NCI-H146 treated with DMSO at 0.1 percent for 48 hours (cell line): ENCODE data around the gene TRIB2.
A peak's percentile ranks its signal among the peaks of the same experiment; 100 is the strongest.
"Not testable (repeated sequence)": the region's sequence is repeated elsewhere in the genome, so short reads cannot be mapped to it uniquely, and the experiment has no call there.

Source experiments
- DNase-seq: peaks from one replicate; lab custom pipeline; 2025; ENCODE audit not compliant: unreplicated experiment; lab: John Stamatoyannopoulos, UW

The TRIB2 gene

GRCh38 chr2:12716282-12717190, at the start of gene TRIB2:
TSS of gene TRIB2 (plus strand) at chr2:12716936. CDS start at chr2:12718308, 1,372 bp downstream.
- peak; percentile 8 for DNase-seq

- DNase-seq: no peak
Observed at GRCh38 chr2:12669036-12669435, 47.7 kb upstream of the TRIB2 start.

GRCh38 chr2:12672711-12673315, 43.9 kb upstream of the TRIB2 start:
- no peak for DNase-seq

GRCh38 chr2:12674644-12675328, 42.0 kb upstream of the TRIB2 start:
- no peak for DNase-seq

GRCh38 chr2:12675352-12675795, 41.4 kb upstream of the TRIB2 start:
- DNase-seq: no peak

- no peak for DNase-seq
Observed at GRCh38 chr2:12675801-12676200, 40.9 kb upstream of the TRIB2 start.

GRCh38 chr2:12676771-12677170, 40.0 kb upstream of the TRIB2 start:
- no peak for DNase-seq

- no peak for DNase-seq
Observed at GRCh38 chr2:12678186-12678585, 38.5 kb upstream of the TRIB2 start.

- DNase-seq: no peak
Observed at GRCh38 chr2:12679550-12680072, 37.1 kb upstream of the TRIB2 start.

GRCh38 chr2:12680115-12680514, 36.6 kb upstream of the TRIB2 start:
- not testable (repeated sequence) for DNase-seq

- DNase-seq: no peak
Observed at GRCh38 chr2:12682017-12682416, 34.7 kb upstream of the TRIB2 start.

GRCh38 chr2:12683457-12684100, 33.2 kb upstream of the TRIB2 start:
- no peak for DNase-seq

GRCh38 chr2:12684471-12684936, 32.2 kb upstream of the TRIB2 start:
- no peak for DNase-seq

- no peak for DNase-seq
Observed at GRCh38 chr2:12685145-12685544, 31.6 kb upstream of the TRIB2 start.

GRCh38 chr2:12685956-12686355, 30.8 kb upstream of the TRIB2 start:
- DNase-seq: no peak

GRCh38 chr2:12686708-12687283, 29.9 kb upstream of the TRIB2 start:
- DNase-seq: no peak

GRCh38 chr2:12688091-12688490, 28.6 kb upstream of the TRIB2 start:
- DNase-seq: no peak

GRCh38 chr2:12688893-12689292, 27.8 kb upstream of the TRIB2 start:
- DNase-seq: no peak

GRCh38 chr2:12693509-12693908, 23.2 kb upstream of the TRIB2 start:
- DNase-seq: no peak

- DNase-seq: no peak
Observed at GRCh38 chr2:12694990-12695774, 21.6 kb upstream of the TRIB2 start.
